ENCODE measurements around the gene FUOM.

DNA sequence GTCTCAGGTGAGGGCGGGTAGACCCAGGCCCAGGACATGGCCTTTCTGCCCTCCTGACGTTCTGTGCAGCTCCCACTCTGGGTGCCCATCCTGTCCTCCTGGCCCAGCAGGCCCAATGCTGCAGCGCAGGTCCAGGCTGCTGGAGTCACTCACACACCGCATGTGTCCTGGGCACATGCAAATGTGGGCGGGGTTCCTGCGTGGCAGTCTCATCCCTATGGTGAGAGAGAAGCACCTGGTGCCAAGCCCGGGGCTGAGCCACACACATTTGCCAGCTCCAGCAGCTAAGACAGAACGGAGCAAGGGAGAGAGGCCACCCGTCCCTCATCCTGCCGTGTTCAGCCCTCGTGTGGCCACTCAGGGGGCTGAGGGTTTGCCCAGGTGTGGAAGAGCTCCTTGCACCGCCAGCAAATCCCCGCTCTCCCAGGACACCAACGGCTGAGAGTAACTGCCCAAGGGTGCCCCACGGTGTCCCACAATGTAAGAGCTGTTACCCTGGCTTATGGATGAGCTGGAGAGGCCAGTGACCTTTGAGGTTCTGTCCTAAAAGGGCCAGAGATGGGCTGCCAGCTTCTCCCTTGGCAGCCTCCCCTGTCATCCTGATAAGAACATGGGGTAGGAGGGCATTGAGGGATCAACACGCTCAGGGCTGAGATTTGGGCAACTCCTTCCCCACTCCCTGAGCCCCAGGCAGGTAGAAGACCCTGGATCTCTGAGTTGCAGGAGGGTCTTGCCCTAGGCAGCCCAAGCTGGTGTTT is 4.4 kb downstream of the FUOM start:
- TF ChIP-seq, protein P1, sequence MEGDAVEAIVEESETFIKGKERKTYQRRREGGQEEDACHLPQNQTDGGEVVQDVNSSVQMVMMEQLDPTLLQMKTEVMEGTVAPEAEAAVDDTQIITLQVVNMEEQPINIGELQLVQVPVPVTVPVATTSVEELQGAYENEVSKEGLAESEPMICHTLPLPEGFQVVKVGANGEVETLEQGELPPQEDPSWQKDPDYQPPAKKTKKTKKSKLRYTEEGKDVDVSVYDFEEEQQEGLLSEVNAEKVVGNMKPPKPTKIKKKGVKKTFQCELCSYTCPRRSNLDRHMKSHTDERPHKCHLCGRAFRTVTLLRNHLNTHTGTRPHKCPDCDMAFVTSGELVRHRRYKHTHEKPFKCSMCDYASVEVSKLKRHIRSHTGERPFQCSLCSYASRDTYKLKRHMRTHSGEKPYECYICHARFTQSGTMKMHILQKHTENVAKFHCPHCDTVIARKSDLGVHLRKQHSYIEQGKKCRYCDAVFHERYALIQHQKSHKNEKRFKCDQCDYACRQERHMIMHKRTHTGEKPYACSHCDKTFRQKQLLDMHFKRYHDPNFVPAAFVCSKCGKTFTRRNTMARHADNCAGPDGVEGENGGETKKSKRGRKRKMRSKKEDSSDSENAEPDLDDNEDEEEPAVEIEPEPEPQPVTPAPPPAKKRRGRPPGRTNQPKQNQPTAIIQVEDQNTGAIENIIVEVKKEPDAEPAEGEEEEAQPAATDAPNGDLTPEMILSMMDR (conservative IDR thresholded peaks at IDR 0.05; ENCODE audit: low read depth, low read length): no peak
- TF ChIP-seq, protein P2, sequence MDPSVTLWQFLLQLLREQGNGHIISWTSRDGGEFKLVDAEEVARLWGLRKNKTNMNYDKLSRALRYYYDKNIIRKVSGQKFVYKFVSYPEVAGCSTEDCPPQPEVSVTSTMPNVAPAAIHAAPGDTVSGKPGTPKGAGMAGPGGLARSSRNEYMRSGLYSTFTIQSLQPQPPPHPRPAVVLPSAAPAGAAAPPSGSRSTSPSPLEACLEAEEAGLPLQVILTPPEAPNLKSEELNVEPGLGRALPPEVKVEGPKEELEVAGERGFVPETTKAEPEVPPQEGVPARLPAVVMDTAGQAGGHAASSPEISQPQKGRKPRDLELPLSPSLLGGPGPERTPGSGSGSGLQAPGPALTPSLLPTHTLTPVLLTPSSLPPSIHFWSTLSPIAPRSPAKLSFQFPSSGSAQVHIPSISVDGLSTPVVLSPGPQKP (IDR thresholded peaks at IDR 0.05; ENCODE audit: borderline replicate concordance, low read depth, low read length): no peak
- TF ChIP-seq RAD21 (IDR thresholded peaks at IDR 0.05; ENCODE audit: low read length) (no peak), RCOR1 (IDR thresholded peaks at IDR 0.05; ENCODE audit: insufficient replicate concordance, low read length) (no peak), POLR2A (IDR thresholded peaks at IDR 0.05; ENCODE audit: low read depth, low read length) (no peak), RFX5 (IDR thresholded peaks at IDR 0.05; ENCODE audit: low read depth, low read length) (no peak), BHLHE40 (IDR thresholded peaks at IDR 0.05; ENCODE audit: low read depth, low read length) (no peak), MXI1 (IDR thresholded peaks at IDR 0.05; ENCODE audit: borderline replicate concordance, low read depth, low read length) (no peak), SMC3 (IDR thresholded peaks at IDR 0.05; ENCODE audit: low read depth, low read length) (no peak), FOS (IDR thresholded peaks at IDR 0.05; ENCODE audit: low read depth, low read length) (no peak), MAFK (IDR thresholded peaks at IDR 0.05; ENCODE audit: low read depth, low read length) (no peak)
